HEK293 (cell line): ENCODE results near the gene MBP.
A peak's percentile ranks its signal among the peaks of the same experiment; 100 is the strongest.

Source experiments
- CTCF ChIP-seq: fragments of 450-650 bp; formaldehyde crosslinking; IDR thresholded peaks from 2 replicates; pipeline ENCODE4 v1.5.1; 2016; ENCODE audit warnings: missing biosample characterization, missing genetic modification characterization
- GLIS1 ChIP-seq: fragments of 450-650 bp; formaldehyde crosslinking; IDR thresholded peaks from 2 replicates; pipeline ENCODE4 v1.5.1; 2016; ENCODE audit warnings: missing biosample characterization, missing genetic modification characterization
- KLF10 ChIP-seq: fragments of 450-650 bp; IDR thresholded peaks from 2 replicates; pipeline ENCODE4 v1.5.1; 2018; ENCODE audit warnings: missing biosample characterization, mild to moderate bottlenecking, missing genetic modification characterization
- KLF17 ChIP-seq: fragments of 450-650 bp; formaldehyde crosslinking; IDR thresholded peaks from 2 replicates; pipeline ENCODE4 v1.5.1; 2016; ENCODE audit warnings: missing biosample characterization, missing genetic modification characterization
- OVOL3 ChIP-seq: fragments of 450-650 bp; formaldehyde crosslinking; IDR thresholded peaks from 2 replicates; pipeline ENCODE4 v1.5.1; 2016; ENCODE audit warnings: missing biosample characterization, missing genetic modification characterization
- PRDM10 ChIP-seq: fragments of 450-650 bp; formaldehyde crosslinking; IDR thresholded peaks from 2 replicates; pipeline ENCODE4 v1.5.1; 2016; ENCODE audit warnings: missing biosample characterization, missing genetic modification characterization
- ZBTB21 ChIP-seq: fragments of 450-650 bp; formaldehyde crosslinking; IDR thresholded peaks from 2 replicates; pipeline ENCODE4 v1.5.1; 2017; ENCODE audit warnings: missing biosample characterization, missing genetic modification characterization
- ZBTB44 ChIP-seq: fragments of 450-650 bp; IDR thresholded peaks from 2 replicates; pipeline ENCODE4 v1.5.1; 2018; ENCODE audit warnings: missing biosample characterization, mild to moderate bottlenecking, missing genetic modification characterization
- ZBTB48 ChIP-seq: fragments of 450-650 bp; formaldehyde crosslinking; IDR thresholded peaks from 2 replicates; pipeline ENCODE4 v1.5.1; 2016; ENCODE audit warnings: missing biosample characterization, missing genetic modification characterization
- ZIC2 ChIP-seq: fragments of 450-650 bp; formaldehyde crosslinking; IDR thresholded peaks from 2 replicates; pipeline ENCODE4 v1.5.1; 2016; ENCODE audit warnings: missing biosample characterization, missing genetic modification characterization
- ZNF169 ChIP-seq: fragments of 450-650 bp; formaldehyde crosslinking; IDR thresholded peaks from 2 replicates; pipeline ENCODE4 v1.5.1; 2016; ENCODE audit warnings: missing biosample characterization, missing genetic modification characterization
- ZNF2 ChIP-seq: fragments of 450-650 bp; formaldehyde crosslinking; IDR thresholded peaks from 2 replicates; pipeline ENCODE4 v1.5.1; 2016; ENCODE audit warnings: missing biosample characterization, missing genetic modification characterization
- ZNF311 ChIP-seq: fragments of 450-650 bp; formaldehyde crosslinking; IDR thresholded peaks from 2 replicates; pipeline ENCODE4 v1.5.1; 2017; ENCODE audit warnings: missing biosample characterization, missing genetic modification characterization, borderline replicate concordance
- ZNF366 ChIP-seq: fragments of 450-650 bp; formaldehyde crosslinking; conservative IDR thresholded peaks from 2 replicates; pipeline ENCODE4 v1.5.1; 2016; ENCODE audit warnings: missing biosample characterization, missing genetic modification characterization
- ZNF398 ChIP-seq: fragments of 450-650 bp; formaldehyde crosslinking; IDR thresholded peaks from 2 replicates; pipeline ENCODE4 v1.5.1; 2017; ENCODE audit warnings: missing biosample characterization, missing genetic modification characterization
- ZNF488 ChIP-seq: fragments of 450-650 bp; formaldehyde crosslinking; IDR thresholded peaks from 2 replicates; pipeline ENCODE4 v1.5.1; 2016; ENCODE audit warnings: missing biosample characterization, missing genetic modification characterization
- ZNF529 ChIP-seq: fragments of 450-650 bp; formaldehyde crosslinking; IDR thresholded peaks from 2 replicates; pipeline ENCODE4 v1.5.1; 2017; ENCODE audit warnings: missing genetic modification characterization, missing biosample characterization; ENCODE audit not compliant: insufficient replicate concordance
- ZNF558 ChIP-seq: fragments of 450-650 bp; formaldehyde crosslinking; IDR thresholded peaks from 2 replicates; pipeline ENCODE4 v1.5.1; 2016; ENCODE audit warnings: missing biosample characterization, missing genetic modification characterization
- ZNF600 ChIP-seq: fragments of 450-650 bp; formaldehyde crosslinking; IDR thresholded peaks from 2 replicates; pipeline ENCODE4 v1.5.1; 2016; ENCODE audit warnings: missing biosample characterization, missing genetic modification characterization
- ZNF624 ChIP-seq: fragments of 450-650 bp; formaldehyde crosslinking; IDR thresholded peaks from 2 replicates; pipeline ENCODE4 v1.5.1; 2017; ENCODE audit warnings: missing biosample characterization, missing genetic modification characterization
- ZNF629 ChIP-seq: fragments of 450-650 bp; formaldehyde crosslinking; IDR thresholded peaks from 2 replicates; pipeline ENCODE4 v1.5.1; 2017; ENCODE audit warnings: missing biosample characterization, missing genetic modification characterization
- ZNF660 ChIP-seq: fragments of 450-650 bp; IDR thresholded peaks from 2 replicates; pipeline ENCODE4 v1.5.1; 2018; ENCODE audit warnings: missing biosample characterization, mild to moderate bottlenecking, missing genetic modification characterization
- ZNF76 ChIP-seq: fragments of 450-650 bp; formaldehyde crosslinking; IDR thresholded peaks from 2 replicates; pipeline ENCODE4; 2016; ENCODE audit warnings: low read depth, missing biosample characterization, missing genetic modification characterization, borderline replicate concordance
- ZNF791 ChIP-seq: fragments of 450-650 bp; formaldehyde crosslinking; IDR thresholded peaks from 2 replicates; pipeline ENCODE4 v1.5.1; 2016; ENCODE audit warnings: missing biosample characterization, missing genetic modification characterization
- ZSCAN23 ChIP-seq: fragments of 450-650 bp; formaldehyde crosslinking; IDR thresholded peaks from 2 replicates; pipeline ENCODE4 v1.5.1; 2016; ENCODE audit warnings: missing biosample characterization, missing genetic modification characterization

The MBP gene

GRCh38 chr18:77054606-77055428 is 77.8 kb downstream of the MBP start (continued):
- no peak for TF ChIP-seq ZNF488 (tag by site-specific recombination)
- no peak for TF ChIP-seq ZNF791 (tag by site-specific recombination)
- TF ChIP-seq ZNF600 (tag by site-specific recombination): peak; percentile 99
- peak; percentile 92 for TF ChIP-seq ZBTB21 (tag by site-specific recombination)
- no peak for TF ChIP-seq ZSCAN23 (tag by site-specific recombination)
- peak; percentile 66; the same call in 1 of the 2 replicates for TF ChIP-seq KLF17 (tag by site-specific recombination)
- peak; percentile 45; the same call in 1 of the 2 replicates for TF ChIP-seq ZNF558 (tag by site-specific recombination)
- TF ChIP-seq KLF10 (tag by site-specific recombination): no peak
- TF ChIP-seq ZNF2: peak; percentile 55; the same call in 1 of the 2 replicates
- TF ChIP-seq CTCF (tag by site-specific recombination): peak; percentile 89
- TF ChIP-seq ZIC2 (tag by site-specific recombination): peak; percentile 83
- TF ChIP-seq ZNF624 (tag by site-specific recombination): no peak
- TF ChIP-seq ZNF366 (tag by site-specific recombination): peak; percentile 79
- TF ChIP-seq ZNF660: no peak
- no peak for TF ChIP-seq ZNF169 (tag by site-specific recombination)
- peak; percentile 53; the same call in 1 of the 2 replicates for TF ChIP-seq ZNF76 (tag by site-specific recombination)
- no peak for TF ChIP-seq ZNF398 (tag by site-specific recombination)
- TF ChIP-seq ZBTB48 (tag by site-specific recombination): peak; percentile 43; the same call in 1 of the 2 replicates
- TF ChIP-seq PRDM10: peak; percentile 63
- TF ChIP-seq ZBTB44 (tag by site-specific recombination): peak; percentile 32; the same call in 1 of the 2 replicates
- TF ChIP-seq ZNF529 (tag by site-specific recombination): no peak
- no peak for TF ChIP-seq ZNF311
- 0 out of 2 replicates have a peak, but pooled peaks have one; percentile 10 for TF ChIP-seq OVOL3
- peak; percentile 99 for TF ChIP-seq ZNF629 (tag by site-specific recombination)
- TF ChIP-seq GLIS1 (tag by site-specific recombination): peak; percentile 76
